Ascending aorta (tissue), 2 donors: ENCODE data around the gene BRI3BP. TPM values are rescaled to one million over a fixed set of nuclear protein-coding genes. Genes with fewer than 3 reads are reported as not detected.

ENCODE experiments used
- DNase-seq, 2 donors: peaks; one replicate each; pipeline ENCODE4 v3.0.0-alpha.2; 2019; ENCODE audit warnings: low spot score in 2 of 2
- H3K27ac ChIP-seq, 2 donors: fragments of 200-600 bp; sonication (generic); one replicate each; pipeline ENCODE4 v1.5.1; 2016 to 2017; ENCODE audit warnings: mild to moderate bottlenecking in 1 of 2
- H3K27me3 ChIP-seq: fragments of 200-600 bp; sonication (generic); one replicate; pipeline ENCODE4 v1.5.1; 2017
- H3K36me3 ChIP-seq, 2 donors: fragments of 200-600 bp; sonication (generic); one replicate each; pipeline ENCODE4 v1.5.1; 2016
- H3K4me1 ChIP-seq, 2 donors: fragments of 200-600 bp; sonication (generic); one replicate each; pipeline ENCODE4 v1.5.1; 2016 to 2017; ENCODE audit warnings: mild to moderate bottlenecking in 1 of 2
- H3K4me3 ChIP-seq, 2 donors: fragments of 200-600 bp; sonication (generic); one replicate each; pipeline ENCODE4 v1.5.1; 2016 to 2017; ENCODE audit warnings: mild to moderate bottlenecking in 1 of 2
- H3K9me3 ChIP-seq, 2 donors: fragments of 200-600 bp; sonication (generic); one replicate each; pipeline ENCODE4 v1.5.1; 2016
- intact Hi-C: fragments of 100-400 bp; cut with DNase I; formaldehyde crosslinking; loops from one replicate; pipeline ENCODE4 v1.15.1; 2023
- total RNA-seq: library from RNA; depleted of rRNA; stranded (reverse); fragments of >200 nt; gene quantifications from one replicate; pipeline ENCODE4 v1.1.0, GENCODE V29; 2016
- TF ChIP-seq, protein P1 (sequence below), 3 experiments: fragments of 200-600 bp in 2 of 3; fragments of 450-650 bp in 1 of 3; sonication (generic) in 2 of 3; IDR thresholded peaks; one replicate each; pipeline ENCODE4 v1.5.1; 2016 to 2019; ENCODE audit warnings: antibody characterized with exemption in 3 of 3, mild to moderate bottlenecking in 1 of 3, moderate library complexity in 1 of 3

The BRI3BP gene
- total RNA-seq, 1 donor from 2014 or later, result 2.1 TPM

DNA sequence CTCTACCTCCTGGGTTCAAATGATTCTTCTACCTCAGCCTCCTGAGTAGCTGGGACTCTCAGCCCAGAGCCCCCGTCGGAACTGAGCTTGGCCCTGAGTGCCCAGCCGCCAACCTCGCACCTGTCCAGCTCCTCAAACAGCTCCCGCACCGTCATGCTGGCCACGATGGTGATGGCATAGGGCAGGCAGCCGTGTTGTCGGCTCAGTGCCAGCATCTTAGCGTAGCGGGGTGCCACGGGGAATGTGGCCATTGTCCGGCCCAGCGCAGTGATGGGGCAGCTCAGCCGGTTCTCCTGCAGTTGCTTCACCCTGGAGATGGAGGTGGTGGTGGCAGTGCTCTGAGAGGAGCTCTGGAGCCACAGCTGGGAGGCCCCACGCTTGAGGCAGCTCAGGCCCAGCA is 36.9 kb upstream of the BRI3BP start:
- Histone ChIP-seq H3K36me3 (peaks cover 50 to 77% of the 10 kb centered on the region in 2 donors), H3K27me3 (no peaks in the 10 kb centered on the region), H3K4me3 (no peak overlapping the region), H3K9me3 (no peaks in the 10 kb centered on the region), H3K4me1 (no peaks in the 10 kb centered on the region), H3K27ac (no peak overlapping the region)
- TF ChIP-seq, protein P1, sequence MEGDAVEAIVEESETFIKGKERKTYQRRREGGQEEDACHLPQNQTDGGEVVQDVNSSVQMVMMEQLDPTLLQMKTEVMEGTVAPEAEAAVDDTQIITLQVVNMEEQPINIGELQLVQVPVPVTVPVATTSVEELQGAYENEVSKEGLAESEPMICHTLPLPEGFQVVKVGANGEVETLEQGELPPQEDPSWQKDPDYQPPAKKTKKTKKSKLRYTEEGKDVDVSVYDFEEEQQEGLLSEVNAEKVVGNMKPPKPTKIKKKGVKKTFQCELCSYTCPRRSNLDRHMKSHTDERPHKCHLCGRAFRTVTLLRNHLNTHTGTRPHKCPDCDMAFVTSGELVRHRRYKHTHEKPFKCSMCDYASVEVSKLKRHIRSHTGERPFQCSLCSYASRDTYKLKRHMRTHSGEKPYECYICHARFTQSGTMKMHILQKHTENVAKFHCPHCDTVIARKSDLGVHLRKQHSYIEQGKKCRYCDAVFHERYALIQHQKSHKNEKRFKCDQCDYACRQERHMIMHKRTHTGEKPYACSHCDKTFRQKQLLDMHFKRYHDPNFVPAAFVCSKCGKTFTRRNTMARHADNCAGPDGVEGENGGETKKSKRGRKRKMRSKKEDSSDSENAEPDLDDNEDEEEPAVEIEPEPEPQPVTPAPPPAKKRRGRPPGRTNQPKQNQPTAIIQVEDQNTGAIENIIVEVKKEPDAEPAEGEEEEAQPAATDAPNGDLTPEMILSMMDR (IDR thresholded peaks at IDR 0.05), result no peak
- DNase-seq, result no peak
- intact Hi-C loops, result no loop called here

DNA sequence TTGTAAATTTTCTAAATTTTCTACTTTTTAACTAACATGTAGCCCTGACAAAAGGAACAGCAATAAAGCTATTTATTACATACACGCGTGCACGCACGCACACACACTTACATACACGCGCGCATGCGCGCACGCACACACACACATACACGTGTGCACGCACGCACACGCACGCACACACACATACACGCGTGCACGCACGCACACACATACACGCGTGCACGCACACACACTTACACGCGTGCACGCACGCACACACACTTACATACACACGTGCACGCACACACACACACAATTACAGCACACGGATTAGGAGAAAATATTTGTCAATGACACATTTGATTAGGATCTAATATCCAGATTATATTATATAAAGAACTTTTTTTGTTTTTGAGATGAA is 32.4 kb upstream of the BRI3BP start:
- Histone ChIP-seq H3K4me3 (no peak overlapping the region), H3K27ac (no peak overlapping the region), H3K36me3 (peaks cover 67 to 71% of the 10 kb centered on the region in 2 donors), H3K9me3 (no peaks in the 10 kb centered on the region), H3K4me1 (no peaks in the 10 kb centered on the region), H3K27me3 (no peaks in the 10 kb centered on the region)
- TF ChIP-seq, protein P1 (IDR thresholded peaks at IDR 0.05), result no peak
- intact Hi-C loops, result no loop called here
- DNase-seq, result no peak

DNA sequence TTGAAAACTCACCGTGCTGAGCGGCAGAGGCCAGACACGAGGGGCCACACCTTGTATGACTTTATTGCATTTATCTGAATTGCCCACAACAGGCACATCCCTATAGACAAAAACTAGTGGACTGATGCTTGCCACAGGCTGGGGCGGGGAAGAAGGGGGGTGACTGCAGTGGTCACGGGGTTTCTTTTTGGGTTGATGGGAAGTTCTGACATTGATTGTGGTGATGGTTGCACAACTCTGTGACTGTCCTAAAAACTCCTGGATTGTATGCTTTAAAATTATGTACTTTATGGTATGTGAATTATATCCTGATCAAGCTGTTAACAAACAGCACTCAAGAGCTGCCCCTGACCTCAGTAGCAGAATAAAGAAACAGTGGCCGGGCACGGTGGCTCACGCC is 30.2 kb upstream of the BRI3BP start:
- Histone ChIP-seq H3K9me3 (no peaks in the 10 kb centered on the region), H3K4me1 (no peaks in the 10 kb centered on the region), H3K36me3 (peaks cover 68 to 73% of the 10 kb centered on the region in 2 donors), H3K27me3 (no peaks in the 10 kb centered on the region), H3K27ac (no peak overlapping the region), H3K4me3 (no peak overlapping the region)
- intact Hi-C loops, result no loop called here
- TF ChIP-seq, protein P1 (IDR thresholded peaks at IDR 0.05), result no peak
- DNase-seq, result no peak

DNA sequence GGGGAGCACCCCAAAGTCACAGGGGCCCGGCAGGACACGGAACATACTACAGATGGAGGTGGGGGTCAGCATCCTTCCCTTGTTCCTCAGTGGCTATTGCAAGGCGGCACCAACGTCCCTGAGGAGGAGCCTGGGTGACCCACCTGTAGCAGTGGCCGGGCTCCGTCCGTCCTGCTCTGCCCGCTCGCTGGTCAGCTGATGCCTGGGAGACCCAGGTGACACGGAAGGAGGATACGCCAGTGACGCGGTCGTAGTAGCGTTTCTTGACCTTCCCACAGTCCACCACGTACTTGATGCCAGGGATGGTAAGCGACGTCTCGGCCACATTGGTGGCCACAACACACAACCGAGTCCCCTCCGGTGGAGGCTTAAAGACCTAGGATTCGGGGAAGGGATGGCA is 29.2 kb upstream of the BRI3BP start:
- H3K27me3 ChIP-seq, result no peaks in the 10 kb centered on the region
- H3K4me3 ChIP-seq, result no peak overlapping the region
- TF ChIP-seq, protein P1 (IDR thresholded peaks at IDR 0.05), result no peak
- H3K4me1 ChIP-seq, result no peaks in the 10 kb centered on the region
- no peak overlapping the region for H3K27ac ChIP-seq
- no peak for DNase-seq
- peaks cover 73 to 78% of the 10 kb centered on the region in 2 donors for H3K36me3 ChIP-seq
- intact Hi-C loops, result no loop called here
- no peaks in the 10 kb centered on the region for H3K9me3 ChIP-seq

DNA sequence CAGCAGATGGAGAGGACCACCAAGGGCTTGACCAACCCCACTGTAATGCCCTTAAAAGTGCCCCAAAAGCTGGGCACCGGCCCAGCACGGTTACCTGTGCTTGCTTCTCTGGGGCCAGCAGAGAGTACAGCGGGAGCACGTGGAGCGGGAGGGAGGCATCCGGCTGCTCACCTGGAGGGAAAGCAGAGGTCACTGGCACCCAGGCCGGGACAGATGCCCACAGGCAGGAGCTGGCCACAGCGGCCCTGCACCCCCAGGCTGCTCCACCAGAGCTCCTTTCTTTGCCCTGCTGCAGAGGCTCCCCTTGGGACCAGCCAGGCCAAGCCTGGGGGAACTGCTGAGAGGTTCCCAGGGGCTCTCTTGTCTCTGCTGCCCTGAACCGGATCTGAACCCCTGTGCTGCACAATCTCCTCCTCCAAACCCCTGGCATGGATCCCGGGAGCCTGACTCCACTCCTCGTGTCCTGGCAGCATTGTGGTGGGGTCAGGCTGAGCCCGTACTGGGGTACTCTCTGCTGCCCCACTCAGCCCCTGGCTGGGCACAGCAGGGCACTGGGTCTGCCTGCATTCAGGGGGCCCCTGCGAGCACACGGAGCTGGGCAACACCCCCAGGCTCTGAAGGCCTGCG is 28.5 kb upstream of the BRI3BP start:
- Histone ChIP-seq H3K9me3 (no peaks in the 10 kb centered on the region), H3K4me1 (no peaks in the 10 kb centered on the region), H3K4me3 (no peak overlapping the region), H3K36me3 (peaks cover 66 to 75% of the 10 kb centered on the region in 2 donors), H3K27ac (no peak overlapping the region), H3K27me3 (no peaks in the 10 kb centered on the region)
- DNase-seq, result no peak
- intact Hi-C loops, result no loop called here
- TF ChIP-seq, protein P1 (IDR thresholded peaks at IDR 0.05), result no peak
